IPS-11a (cell line): ENCODE data around the gene MT1M.
"Not testable (repeated sequence)": the region's sequence is repeated elsewhere in the genome, so short reads cannot be mapped to it uniquely, and the experiment has no call there.

Source experiments
- H3K4me3 ChIP-seq: one replicate; pipeline ENCODE4 v1.5.1; 2013; ENCODE audit warnings: low read depth, low read length, control low read depth

Gene MT1M

DNA sequence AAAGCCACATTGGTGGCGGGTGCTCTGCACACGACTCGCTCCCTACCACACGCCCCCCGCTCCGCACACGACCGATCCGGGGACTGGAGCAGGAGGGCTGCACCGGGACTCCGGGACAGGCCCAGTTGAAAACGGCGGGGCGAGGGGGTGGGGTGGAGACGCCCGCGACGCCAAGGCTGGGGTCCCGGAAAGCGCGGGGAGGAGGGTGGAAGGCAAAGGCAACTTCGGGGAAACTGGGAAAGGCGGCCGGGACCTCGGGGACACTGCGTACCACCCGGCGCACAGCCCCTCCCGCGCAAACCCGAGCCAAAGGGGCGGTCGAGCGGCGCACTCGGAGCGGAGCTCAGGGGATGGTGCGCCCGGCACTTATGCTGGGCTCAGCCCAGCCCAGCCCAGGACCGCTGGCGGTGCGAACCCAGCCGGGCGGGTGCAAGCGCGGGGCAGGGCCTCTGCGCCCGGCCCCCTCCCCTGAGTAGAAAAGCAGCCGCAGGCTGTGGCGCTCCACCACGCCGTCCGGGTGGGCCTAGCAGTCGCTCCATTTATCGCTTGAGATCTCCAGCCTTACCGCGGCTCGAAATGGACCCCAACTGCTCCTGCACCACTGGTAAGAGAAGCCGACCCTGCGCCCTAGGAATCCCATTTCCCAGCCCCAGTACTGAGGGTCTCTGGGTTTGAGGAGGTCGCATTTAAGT is at the start of gene MT1M:
Gene MT1M (plus strand): TSS at position 504 of the 692 bp plus-strand sequence. CDS start 73 bp downstream, at position 577.
- H3K4me3 ChIP-seq = peak within 1 kb of the TSS; percentile 30

DNA sequence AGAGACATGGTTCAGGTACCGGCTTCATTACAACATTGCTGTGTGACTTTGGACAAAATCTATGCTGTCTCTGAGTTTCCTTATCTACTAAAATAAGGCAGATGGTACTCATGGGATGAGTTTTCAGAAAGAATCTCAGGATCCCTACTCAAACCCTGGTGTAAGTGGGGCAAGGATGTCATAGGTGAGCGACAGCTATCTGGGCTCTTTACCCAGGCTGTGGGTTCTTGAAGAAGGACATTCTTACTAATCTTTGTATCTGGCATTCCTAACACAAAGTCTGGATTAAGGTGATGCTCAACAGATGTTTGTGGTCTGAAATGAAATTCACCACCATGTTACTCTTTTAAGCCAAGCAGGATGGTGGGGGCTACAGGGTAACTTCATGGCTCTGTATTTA is 49.5 kb upstream of the MT1M start:
- not testable (repeated sequence) for H3K4me3 ChIP-seq

DNA sequence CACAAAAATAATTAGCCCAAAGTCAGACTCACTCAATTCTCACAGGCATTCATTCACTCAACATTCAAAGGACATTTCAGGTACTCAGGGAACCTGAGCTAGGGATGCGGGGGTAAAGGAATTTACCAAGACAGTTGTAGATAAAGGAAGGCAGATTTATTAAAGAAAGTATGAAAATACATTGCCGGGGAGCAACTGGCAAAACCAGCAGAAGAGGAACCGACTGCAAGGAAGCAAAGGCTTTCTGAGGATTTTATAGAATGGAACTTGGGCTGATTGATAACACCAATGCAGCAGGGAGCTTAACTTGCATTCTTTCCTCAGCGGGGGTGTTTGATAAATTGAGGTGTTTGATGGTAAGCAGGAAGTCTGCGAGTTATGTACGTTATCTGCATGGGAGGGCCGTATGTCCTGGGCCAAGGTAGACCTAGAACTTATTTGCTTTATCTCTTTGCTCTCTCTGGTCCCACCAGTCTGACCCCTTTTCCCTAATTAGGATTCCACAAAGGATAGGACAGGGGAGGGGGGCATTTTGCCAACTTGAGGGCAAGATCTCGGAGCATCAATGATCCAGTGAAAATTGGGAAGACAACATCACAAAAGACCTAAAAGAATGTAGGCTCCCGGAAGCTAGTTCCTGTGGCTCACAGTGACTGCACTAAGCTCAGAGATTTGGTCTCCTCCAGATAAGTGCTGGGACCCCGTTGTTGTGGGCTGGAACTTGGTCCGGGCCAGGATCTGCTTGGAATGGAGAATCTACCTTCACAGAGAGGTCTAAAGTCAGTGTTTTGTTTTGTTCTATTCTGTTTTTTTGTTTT is 48.9 kb upstream of the MT1M start:
- H3K4me3 ChIP-seq = no peak overlapping the region

DNA sequence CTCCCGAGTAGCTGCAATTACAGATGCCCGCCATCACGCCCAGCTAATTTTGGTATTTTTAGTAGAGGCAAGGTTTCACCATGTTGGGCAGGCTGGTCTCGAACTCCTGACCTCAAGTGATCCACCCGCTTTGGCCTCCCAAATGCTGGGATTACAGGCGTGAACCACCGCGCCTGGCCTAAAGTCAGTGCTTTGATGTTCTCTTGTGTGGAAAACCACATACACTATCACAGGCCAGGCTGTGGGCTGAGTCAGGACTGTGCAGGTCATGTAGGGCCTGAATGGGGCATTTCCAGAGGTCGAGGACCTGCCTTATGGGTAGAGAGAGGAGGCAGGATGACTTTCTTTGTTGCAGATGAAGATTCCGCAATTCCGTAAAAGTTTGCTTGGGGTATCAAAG is 48.2 kb upstream of the MT1M start:
- no peak overlapping the region for H3K4me3 ChIP-seq

DNA sequence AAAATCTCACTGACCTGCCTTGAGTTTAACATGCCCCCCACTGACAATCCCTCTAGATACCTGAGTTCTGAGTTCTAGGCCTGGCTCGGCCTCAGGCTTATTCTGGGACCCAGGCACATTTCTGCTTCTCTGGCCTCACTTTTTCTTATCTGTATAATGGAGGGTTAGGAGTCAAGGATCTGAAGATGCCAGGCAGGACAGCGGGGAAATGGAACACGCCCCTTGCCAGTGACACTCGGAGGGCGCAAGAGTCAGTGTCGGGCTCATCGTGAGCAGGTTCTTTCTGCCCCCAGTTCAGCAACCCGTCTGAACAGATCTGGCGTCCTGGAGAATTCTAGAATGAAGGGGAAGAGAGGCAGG is 43.7 kb upstream of the MT1M start:
- peak overlapping the region; percentile 29 for H3K4me3 ChIP-seq

DNA sequence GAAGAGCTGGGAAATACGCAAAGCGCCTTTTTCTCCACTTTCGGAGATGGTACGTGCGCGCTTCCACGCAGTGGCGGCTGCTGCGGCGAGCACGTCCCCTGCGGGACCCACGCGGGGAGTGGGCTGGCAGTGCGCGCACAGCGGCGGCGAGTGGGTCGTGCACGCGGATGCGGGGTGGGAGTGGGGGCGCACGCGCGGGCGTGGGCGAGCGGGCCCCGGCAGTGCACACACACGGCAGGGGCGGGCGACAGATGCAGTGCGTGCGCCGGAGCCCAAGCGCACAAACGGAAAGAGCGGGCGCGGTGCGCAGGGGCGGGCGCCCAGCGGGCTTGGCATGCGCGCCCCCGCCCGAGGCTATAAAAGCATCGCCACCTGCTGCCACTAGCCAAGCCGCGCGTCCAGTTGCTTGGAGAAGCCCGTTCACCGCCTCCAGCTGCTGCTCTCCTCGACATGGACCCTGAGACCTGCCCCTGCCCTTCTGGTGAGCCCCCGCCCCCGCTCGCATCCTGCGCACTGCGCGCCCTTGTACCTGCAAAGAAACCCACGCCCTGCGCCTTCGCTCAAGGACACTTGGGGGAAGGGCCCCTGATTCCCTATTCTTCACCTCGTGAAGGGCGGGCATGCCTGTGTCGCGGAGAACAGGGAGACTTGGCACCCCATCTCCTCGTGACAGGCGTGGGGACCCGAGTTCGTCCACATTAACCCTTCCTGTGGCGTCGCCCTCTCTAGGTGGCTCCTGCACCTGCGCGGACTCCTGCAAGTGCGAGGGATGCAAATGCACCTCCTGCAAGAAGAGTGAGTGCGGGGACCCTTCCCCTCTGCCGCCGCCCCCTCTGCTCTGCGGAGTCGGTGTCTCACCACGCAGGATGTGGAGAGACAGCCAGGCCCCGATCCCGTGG is 43.1 kb upstream of the MT1M start, which contains the start of gene MT3:
Gene MT3 (plus strand): TSS at position 388 of the 899 bp plus-strand sequence. CDS start 63 bp downstream, at position 451.
- H3K4me3 ChIP-seq = peak within 1 kb of the TSS; percentile 29

DNA sequence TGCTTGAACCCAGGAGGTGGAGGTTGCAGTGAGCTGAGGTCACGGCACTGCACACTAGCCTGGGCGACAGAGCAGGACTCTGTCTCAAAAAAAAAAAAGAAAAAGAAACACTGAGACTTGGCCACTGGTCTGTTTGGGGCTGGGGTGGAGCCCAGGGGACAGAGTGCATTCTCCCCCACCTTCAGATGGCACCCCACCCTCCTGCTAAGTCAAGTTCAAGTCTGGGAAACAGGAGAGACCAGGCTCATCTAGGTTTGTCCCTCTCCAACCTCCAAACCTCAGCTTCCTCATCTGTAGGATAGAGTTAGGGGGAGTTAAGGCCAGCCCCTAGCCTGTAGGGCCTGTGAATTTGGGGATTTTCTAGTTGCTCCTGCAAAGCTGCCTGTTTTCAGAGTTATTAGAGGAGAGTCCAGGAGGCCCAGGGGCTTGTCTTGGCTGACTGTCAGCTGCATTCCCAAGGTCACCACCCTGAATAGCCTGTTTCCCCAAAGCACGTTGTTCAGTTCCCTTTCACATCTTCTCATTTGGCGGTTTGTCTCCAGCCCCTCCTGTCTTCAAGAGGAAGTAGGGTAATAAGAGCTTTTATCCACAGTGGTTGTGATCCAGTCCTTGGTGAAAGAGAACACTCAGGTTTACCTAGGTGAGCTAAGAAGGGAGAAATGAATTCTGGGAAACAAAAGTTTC is 40.9 kb upstream of the MT1M start:
- no peak overlapping the region for H3K4me3 ChIP-seq

DNA sequence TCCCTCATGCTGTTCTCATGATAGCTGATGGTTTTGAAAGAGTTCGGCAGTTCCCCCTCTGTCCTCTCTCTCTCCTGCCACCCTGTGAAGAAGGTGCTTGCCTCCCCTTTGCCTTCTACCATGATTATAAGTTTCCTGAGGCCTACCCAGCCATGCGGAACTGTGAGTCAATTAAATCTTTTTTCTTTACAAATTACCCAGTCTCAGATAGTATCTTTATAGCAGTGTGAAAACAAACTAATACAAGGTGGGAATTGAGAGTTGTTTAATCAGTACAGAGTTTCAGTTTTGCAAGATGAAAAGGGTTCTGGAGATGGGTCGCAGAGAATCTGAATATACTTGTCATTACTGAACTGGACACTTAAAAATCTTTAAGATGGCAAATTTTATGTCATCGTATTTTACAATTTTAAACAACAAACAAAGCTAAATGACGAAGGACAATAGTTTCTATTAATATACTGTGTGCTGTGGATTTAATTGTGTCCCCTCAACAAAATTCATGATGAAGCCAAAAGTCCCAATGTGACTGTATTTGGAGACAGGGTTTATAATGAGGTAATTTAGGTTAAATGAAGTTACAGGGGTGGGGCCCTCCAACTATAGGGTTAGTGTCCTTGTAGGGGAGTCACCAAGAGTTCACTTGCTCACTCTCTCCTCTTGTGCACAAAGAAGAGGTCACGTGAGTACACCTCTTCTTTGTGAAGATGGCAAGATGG is 38.7 kb upstream of the MT1M start:
- H3K4me3 ChIP-seq = no peak overlapping the region

DNA sequence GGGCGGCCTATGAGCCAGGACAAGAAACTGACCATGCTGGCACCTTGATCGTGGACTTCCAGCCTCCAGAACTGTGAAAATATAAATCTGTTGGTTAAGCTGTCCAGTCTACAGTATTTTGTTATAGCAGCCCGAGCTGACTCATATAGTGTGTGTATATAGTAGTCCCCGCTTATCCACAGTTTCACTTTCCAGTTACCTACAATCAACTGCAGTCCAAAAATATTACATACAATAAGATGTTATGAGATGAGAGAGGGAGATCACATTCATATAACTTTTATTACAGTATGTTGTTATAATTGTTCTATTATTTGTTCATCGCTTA is 38.2 kb upstream of the MT1M start:
- no peak overlapping the region for H3K4me3 ChIP-seq

DNA sequence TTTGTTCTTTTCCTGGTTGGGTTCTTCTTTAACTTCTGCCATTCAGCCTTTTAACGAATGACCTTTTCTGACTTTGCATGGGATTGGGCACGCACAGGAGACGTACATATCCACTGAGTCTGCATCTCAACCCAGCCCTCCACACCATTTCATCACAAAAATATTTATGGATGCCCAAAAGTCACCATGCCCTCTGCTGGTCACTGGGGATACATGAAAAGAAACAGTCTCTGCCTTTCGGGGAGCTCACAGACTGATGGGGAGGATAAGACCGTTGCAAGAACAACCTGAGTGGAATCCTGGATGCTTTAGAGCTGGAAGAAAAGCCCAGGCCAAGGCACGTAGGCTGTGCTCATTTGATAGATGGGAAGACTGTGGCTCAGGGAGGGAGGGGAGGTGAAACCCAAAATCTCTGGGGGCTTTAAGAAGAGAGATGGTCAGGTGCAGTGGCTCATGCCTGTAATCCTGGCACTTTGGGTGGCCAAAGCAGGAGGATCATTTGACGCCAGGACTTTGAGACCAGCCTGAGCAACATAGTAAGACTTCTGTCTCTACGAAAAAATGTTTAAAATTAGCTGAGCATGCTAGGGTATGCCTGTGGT is 32.0 kb upstream of the MT1M start:
- H3K4me3 ChIP-seq = no peak overlapping the region

DNA sequence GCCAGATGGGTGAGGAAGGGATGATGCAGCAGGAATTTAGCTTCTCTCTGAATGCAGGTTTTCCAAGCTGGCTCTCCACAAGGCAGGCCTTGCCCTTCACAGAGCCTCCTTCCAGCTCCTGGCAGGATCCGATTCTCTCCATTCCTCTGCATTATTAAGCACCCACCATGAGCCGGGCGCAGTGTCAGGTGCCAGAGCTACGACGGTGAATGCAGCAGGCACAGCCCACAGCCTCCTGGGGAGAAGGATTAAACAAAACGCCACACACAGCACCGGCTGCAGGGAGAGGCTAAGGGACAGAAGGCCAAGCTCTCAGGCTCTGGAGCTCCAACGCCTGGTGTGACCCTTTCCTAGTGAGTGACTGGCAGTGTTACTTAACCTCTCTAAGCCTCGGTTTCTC is 31.1 kb upstream of the MT1M start:
- no peak overlapping the region for H3K4me3 ChIP-seq

DNA sequence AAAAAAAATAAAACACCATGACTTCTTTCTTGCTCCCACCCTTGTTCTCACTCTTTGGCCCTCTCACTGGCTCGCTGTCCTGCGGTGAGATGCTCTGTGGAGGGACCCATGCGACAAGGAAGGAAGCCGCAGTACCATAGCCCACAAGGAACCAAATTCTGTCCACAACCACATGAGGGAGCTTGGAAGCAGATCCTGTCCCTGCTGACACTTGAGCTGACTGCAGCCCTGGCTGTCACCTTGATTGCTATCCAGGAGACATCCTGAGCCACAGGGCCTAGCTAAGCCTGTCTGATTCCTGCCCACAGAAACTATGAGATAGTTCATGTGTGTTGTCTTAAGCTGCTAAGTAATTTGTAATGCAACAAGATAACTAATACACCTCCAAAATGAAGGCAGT is 28.9 kb upstream of the MT1M start:
- no peak overlapping the region for H3K4me3 ChIP-seq

DNA sequence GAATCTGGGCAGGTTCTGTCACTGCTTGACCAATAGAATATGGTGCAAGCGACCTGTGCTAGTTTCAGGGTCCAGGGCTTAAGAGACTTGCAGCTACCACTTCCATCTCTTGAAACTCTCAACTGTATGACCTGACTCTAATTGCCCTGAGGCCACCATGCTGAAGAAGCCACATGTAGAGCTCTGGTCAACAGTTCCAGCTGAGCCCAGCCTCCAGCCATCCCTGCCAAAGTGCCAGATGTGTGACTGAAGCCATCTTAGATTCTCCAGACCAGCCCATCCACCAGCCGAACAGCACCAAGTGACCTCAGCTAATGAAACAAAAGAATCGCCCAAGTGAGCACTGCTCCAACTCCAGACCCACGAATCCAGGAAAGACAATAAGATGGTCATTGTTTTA is 27.5 kb upstream of the MT1M start:
- no peak overlapping the region for H3K4me3 ChIP-seq

DNA sequence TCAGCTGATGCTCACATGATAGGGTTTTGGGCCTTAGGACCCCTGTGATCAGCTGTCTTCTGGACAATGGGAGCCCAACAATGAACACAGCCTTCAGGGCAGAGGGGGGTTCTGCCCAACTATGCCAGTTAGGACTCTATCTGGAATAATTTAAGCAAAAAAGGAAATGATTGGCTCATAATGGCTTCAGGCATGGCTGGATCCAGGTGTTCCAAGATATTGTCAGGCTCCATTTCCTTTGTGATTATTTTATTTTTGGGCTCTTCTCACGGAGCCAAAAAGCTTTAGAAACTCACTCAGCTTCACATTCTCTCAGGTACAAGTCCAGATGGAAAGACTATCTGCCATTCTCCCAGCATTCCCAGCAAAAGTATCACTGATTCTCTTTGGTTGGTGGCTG is 27.0 kb upstream of the MT1M start:
- no peak overlapping the region for H3K4me3 ChIP-seq

DNA sequence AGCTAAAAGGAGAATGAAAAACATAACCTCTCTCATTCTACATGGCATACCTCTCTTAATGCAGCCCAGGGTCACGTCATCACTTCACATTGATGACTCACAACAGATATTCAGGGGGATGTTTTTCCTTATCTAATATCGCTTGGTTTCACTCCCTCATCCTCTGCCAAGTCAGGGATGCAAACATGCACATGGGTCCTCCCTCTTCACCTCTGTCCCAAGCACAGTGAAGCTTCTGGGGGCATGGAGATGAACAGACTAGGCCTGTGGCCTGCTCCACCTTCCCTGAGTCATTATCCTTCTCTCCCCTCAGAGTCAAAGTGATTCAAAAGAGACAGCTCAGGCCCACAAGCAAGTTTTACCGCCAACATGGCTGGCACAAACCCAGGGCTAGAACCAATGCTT is 26.4 kb upstream of the MT1M start:
- no peak overlapping the region for H3K4me3 ChIP-seq

DNA sequence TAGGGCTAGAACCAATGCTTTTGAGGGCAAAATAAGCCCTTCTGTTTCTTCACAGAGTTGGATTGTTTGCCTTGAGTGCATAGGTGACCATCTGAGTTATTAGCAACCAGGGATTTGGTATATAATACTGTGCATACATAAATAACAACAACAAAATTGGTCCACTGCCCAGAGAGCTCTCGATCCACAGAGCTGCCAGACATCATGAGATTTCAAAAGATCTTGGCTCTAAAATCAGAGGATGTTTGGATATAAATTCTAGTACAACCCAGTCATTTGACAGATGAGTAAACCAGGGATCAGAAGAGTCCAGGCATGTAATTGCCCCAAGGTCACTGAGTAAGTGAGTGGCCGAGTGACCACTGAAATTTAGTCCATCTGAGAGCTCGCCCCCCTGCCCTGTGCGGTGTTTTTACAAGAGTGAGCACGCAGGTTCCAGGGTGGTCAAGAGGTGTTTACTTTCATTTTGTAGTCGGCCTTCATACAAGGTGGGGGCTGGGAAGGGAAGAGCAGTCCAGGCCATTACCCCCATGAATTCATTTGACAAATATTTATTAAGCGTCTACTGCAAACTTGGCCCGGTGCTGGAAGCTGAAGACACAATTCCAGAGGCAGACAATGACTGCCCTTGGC is 25.9 kb upstream of the MT1M start:
- H3K4me3 ChIP-seq = no peak overlapping the region

DNA sequence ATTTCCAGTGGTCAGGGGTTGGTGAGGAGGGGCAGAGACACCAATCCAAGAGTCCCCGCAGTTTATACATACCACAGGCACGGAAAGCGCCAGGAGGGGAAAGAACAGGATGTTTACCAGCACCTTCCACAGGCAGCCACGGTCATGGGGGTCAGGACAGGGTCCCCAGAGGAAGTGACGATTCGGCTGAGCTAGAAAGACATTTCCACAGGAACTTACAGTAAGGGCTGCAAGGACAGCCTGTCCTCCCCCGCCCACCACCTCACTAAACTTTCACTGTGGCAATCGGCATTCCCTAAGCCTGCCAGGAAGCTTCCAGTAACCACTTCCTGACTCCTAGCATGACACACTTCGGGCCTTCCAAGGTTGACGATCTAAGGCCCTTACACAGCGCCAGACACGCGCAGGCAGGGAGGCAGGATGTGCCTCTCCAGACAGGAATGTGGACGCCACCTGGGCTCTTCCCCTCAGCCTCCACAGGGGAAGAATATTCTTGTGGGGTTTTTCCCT is 25.3 kb upstream of the MT1M start:
- H3K4me3 ChIP-seq = no peak overlapping the region

DNA sequence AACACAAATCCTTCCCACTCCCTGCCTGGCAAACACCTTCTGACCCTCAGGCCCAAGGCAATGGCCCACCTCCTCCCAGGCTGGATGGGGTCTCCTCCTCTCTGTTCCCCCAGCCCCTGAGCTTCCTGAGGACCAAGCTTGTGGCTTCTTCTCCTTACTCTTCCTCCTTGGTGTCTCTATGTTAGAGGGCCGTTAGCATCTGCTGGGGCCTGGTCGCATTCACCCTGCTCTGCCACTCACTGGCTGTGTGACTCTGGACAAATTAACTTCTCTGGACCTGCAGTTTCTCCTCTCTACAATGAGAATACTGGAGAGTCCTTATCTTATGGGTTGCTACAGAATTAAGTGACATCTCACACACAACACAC is 24.8 kb upstream of the MT1M start:
- H3K4me3 ChIP-seq = no peak overlapping the region
